GM19023 (cell line): ENCODE data around the gene SAMD4A.
"Not testable (repeated sequence)": the region's sequence is repeated elsewhere in the genome, so short reads cannot be mapped to it uniquely, and the experiment has no call there.

Experiments used
- ATAC-seq: cut with Tn5 transposase; IDR thresholded peaks from one replicate; pipeline ENCODE4 v1.9.1; 2021; ENCODE audit warnings: mild to moderate bottlenecking, moderate library complexity; ENCODE audit not compliant: unreplicated experiment

SAMD4A gene

GRCh38 chr14:54594537-54594936 lies 27.6 kb downstream of the SAMD4A start:
- ATAC-seq: no peak

- no peak for ATAC-seq
Measured at GRCh38 chr14:54597795-54598443, 31.0 kb downstream of the SAMD4A start.

GRCh38 chr14:54599966-54600716 lies 33.2 kb downstream of the SAMD4A start:
- no peak for ATAC-seq

- ATAC-seq: no peak
Measured at GRCh38 chr14:54600717-54601109, 33.8 kb downstream of the SAMD4A start.

GRCh38 chr14:54603362-54603761 lies 36.4 kb downstream of the SAMD4A start:
- no peak for ATAC-seq

- no peak for ATAC-seq
Measured at GRCh38 chr14:54606178-54606577, 39.2 kb downstream of the SAMD4A start.

- no peak for ATAC-seq
Measured at GRCh38 chr14:54606631-54607133, 39.8 kb downstream of the SAMD4A start.

- no peak for ATAC-seq
Measured at GRCh38 chr14:54609576-54609975, 42.6 kb downstream of the SAMD4A start.

GRCh38 chr14:54610051-54610977 lies 43.4 kb downstream of the SAMD4A start:
- ATAC-seq: no peak

- ATAC-seq: no peak
Measured at GRCh38 chr14:54614296-54614695, 47.4 kb downstream of the SAMD4A start.

- no peak for ATAC-seq
Measured at GRCh38 chr14:54617467-54617866, 50.5 kb downstream of the SAMD4A start.

- ATAC-seq: no peak
Measured at GRCh38 chr14:54621686-54622085, 54.8 kb downstream of the SAMD4A start.

GRCh38 chr14:54622192-54622958 lies 55.4 kb downstream of the SAMD4A start:
- ATAC-seq: peak; percentile 91

GRCh38 chr14:54623279-54624004 lies 56.5 kb downstream of the SAMD4A start:
- no peak for ATAC-seq

GRCh38 chr14:54624005-54624358 lies 57.1 kb downstream of the SAMD4A start:
- not testable (repeated sequence) for ATAC-seq

GRCh38 chr14:54625112-54625511 lies 58.2 kb downstream of the SAMD4A start:
- no peak for ATAC-seq

GRCh38 chr14:54627219-54627539 lies 60.3 kb downstream of the SAMD4A start:
- ATAC-seq: no peak

GRCh38 chr14:54627540-54628363 lies 60.8 kb downstream of the SAMD4A start:
- no peak for ATAC-seq

- no peak for ATAC-seq
Measured at GRCh38 chr14:54629183-54629582, 62.3 kb downstream of the SAMD4A start.
